ENCODE data around the gene HS1BP3.

DNA sequence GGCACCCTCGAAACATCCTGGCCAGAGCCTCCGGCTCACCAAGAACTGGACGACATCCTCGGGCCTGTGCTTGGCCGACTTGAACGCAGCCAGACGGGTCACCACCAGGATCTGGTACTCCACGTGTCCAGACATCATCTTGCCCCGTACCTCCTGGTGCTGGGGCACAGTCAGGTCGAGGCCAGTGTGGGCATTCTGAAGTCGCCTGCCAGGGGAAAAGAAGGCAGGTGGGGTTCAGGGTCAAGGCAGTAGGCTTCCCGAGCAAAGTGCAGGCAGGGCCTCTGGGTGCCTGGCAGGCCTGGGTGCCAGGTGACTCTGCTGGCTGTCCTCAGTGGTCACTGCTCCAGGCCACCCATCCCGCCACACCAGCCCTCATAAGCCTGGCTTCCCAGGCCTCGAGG lies 5.6 kb downstream of the HS1BP3 start:
- TF ChIP-seq, protein P1, sequence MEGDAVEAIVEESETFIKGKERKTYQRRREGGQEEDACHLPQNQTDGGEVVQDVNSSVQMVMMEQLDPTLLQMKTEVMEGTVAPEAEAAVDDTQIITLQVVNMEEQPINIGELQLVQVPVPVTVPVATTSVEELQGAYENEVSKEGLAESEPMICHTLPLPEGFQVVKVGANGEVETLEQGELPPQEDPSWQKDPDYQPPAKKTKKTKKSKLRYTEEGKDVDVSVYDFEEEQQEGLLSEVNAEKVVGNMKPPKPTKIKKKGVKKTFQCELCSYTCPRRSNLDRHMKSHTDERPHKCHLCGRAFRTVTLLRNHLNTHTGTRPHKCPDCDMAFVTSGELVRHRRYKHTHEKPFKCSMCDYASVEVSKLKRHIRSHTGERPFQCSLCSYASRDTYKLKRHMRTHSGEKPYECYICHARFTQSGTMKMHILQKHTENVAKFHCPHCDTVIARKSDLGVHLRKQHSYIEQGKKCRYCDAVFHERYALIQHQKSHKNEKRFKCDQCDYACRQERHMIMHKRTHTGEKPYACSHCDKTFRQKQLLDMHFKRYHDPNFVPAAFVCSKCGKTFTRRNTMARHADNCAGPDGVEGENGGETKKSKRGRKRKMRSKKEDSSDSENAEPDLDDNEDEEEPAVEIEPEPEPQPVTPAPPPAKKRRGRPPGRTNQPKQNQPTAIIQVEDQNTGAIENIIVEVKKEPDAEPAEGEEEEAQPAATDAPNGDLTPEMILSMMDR (IDR thresholded peaks at IDR 0.05; ENCODE audit: low read depth, low read length): no peak
- TF ChIP-seq, protein P2, sequence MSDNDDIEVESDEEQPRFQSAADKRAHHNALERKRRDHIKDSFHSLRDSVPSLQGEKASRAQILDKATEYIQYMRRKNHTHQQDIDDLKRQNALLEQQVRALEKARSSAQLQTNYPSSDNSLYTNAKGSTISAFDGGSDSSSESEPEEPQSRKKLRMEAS (IDR thresholded peaks at IDR 0.05; ENCODE audit: low read depth, low read length): no peak
- TF ChIP-seq POLR2A (IDR thresholded peaks at IDR 0.05; ENCODE audit: extremely low read depth, insufficient read length): no peak

Measured in NB4 (cell line).